Hepatic stellate cell (primary cell): ENCODE results near the gene PRPF40A.

Experiments used
- DNase-seq: peaks from one replicate; pipeline ENCODE4 v3.0.0; 2011; ENCODE audit warnings: low spot score

PRPF40A gene

DNA sequence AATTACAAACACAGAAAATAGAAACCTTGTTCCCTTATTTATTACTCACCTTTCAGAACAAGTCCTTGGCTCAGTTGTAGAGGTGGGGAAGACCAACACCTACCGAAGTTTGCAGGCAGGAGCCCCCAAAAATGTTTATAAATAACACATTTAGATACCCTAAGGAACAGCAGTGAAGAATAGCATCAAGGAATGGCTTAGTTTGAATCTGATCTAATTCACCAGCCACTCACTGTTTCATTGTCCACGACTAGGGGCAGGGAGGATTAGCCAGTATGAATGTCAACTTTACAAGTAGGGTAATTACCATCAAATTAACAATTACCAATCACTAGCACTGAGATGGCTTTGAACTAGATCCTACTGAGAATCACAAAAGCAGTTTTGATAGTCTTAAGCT lies 65.4 kb downstream of the PRPF40A start:
- no peak for DNase-seq

- DNase-seq, result no peak
Measured at GRCh38 chr2:152650768-152651371, 66.4 kb downstream of the PRPF40A start.

DNA sequence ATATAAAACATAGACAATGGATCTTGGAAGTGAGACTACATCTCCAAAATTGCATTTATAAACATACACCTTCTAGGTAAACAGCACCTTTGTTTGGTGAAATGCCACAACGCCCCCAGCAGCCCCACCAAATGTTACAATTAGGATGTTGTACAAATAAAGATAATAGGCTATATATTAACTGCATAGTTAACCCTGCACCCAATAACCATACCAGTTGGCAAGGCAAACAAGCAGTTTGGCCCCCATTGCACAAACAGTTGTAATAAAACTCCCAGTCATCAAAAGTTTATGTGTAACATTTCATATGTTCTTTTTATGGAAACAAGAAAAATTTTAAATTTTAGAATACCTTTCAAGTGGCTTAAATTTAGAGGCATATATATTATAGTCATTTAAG lies 67.3 kb downstream of the PRPF40A start:
- no peak for DNase-seq

- no peak for DNase-seq
Measured at GRCh38 chr2:152648336-152648735, 68.9 kb downstream of the PRPF40A start.

DNA sequence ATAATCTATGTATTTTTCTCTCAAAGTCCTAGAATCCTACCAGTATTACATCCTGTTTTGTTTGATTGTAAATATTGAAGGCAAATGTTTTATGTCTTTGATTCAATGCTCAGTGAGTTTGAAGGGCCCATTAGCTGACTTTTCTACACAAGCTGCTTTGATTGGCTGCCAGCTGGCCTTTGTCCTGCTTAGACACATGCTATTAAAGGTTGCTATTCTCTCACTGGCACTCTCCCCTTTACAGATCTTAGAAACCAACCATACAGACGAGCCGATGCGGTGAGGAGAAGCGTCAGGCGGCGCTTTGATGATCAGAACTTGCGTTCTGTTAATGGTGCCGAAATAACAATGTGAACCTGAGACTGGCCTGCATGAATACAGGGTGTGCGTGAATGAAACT lies 69.7 kb downstream of the PRPF40A start:
- DNase-seq, result no peak

DNA sequence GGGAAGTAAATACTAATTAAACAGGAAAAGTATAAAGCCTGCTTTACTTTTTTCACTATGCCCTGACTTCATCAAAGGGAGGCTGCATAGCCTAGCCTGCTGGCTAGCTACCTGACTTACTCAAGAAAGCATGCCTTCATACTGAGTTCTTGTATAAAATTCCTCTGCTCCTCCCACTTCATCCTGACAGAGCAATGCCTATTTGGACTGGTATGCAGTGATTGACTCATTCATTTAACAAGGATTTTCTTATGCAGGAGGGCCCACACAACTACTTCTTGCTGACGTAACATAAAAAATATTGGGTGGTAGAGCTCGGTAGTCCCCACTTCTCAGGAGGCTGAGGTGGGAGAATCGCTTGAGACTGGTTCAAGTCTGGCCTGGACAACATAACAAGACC lies 70.5 kb downstream of the PRPF40A start:
- DNase-seq, result peak; percentile 67

- no peak for DNase-seq
Measured at GRCh38 chr2:152646264-152646663, 71.0 kb downstream of the PRPF40A start.

DNA sequence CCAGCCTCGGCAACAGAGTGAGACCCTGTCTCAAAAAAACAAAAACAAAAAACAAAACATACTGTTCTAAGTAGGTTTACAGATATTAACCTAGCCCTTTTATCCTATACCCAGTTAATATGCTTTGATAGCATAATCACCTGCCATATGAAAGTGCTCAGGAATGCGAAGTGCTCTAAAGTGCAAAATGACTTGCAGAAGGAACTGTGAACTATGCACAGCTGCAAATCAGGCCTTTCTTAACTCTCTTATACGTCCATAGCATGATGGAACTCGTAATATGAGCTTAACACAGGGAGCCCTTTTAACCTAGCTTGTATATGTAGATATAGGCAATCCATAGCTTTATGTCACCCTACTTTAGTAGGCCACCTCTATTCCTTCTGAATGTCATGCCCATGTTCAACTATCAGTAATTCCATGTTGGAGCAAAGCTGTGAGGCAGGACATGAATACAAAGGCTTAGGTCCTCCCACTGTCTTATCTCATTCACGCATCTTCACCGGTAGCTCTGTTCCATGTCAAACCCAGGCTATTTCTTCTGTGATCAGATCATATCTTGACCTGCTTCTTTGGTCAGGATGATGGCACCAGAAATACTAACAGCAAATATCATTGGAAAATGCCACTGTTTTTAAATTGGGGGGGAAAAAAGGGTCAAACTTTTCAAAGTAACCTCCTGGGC lies 72.9 kb downstream of the PRPF40A start:
- no peak for DNase-seq

- no peak for DNase-seq
Measured at GRCh38 chr2:152638590-152638989, 78.7 kb downstream of the PRPF40A start.

DNA sequence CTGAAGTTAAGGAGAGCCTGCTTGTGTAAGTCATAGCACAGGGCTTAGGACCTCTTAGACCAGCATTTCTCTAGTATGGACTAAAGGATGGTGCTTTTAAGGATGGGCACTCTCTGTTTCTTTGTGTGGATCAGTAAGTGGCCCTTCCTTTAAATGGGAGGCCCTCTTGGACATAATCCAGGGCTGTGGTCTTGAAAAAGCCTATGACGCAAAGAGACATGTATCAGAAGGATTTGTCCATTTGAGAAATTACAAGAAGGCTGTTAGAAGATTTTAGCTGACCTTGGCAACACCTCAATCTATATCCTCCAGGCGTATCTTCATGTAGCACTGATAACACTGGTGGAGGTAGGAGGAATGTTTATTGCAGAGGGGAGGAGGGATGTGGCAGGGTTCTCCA lies 79.2 kb downstream of the PRPF40A start:
- no peak for DNase-seq

DNA sequence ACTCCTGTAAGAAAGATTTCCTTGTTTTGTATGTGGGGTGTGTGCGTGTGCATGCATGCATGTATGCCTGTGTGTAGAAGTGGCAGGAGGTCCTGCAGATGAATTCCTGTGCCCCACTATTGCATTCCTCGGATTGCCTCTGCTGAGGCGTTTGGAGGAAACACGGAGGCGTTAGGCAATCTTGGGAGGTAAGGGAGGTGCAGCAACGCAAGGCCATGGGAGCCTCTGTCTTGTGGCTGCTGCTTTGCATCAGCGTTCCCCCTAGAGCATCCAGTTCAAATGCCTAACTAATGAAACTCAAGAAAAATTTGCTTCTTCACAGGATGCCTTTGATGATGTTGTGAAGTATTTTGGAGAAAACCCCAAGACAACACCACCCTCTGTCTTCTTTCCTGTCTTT lies 80.0 kb downstream of the PRPF40A start:
- no peak for DNase-seq

GRCh38 chr2:152635635-152636298 lies 81.5 kb downstream of the PRPF40A start:
- peak; percentile 40 for DNase-seq

GRCh38 chr2:152632736-152633135 lies 84.5 kb downstream of the PRPF40A start:
- DNase-seq, result no peak

- DNase-seq, result no peak
Measured at GRCh38 chr2:152630466-152630865, 86.8 kb downstream of the PRPF40A start.

DNA sequence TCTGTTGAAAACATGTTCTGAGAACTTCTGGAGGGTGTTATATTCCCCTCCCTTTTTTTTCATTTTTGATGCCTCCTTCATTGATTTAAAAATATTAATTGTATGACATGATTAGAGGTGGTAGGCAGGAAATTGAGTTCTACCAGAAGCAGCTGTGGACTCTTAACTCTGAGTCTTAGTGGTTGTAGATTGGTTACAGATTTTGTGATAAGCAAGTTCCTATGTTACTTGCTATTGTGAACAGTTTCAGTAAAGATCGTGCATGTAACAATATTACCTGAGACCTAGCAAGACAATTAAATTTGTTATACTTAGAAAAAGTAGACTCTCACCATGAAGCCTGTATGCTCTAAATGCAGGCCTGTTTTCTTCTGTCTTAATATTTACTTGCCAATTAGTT lies 88.1 kb downstream of the PRPF40A start:
- no peak for DNase-seq

DNA sequence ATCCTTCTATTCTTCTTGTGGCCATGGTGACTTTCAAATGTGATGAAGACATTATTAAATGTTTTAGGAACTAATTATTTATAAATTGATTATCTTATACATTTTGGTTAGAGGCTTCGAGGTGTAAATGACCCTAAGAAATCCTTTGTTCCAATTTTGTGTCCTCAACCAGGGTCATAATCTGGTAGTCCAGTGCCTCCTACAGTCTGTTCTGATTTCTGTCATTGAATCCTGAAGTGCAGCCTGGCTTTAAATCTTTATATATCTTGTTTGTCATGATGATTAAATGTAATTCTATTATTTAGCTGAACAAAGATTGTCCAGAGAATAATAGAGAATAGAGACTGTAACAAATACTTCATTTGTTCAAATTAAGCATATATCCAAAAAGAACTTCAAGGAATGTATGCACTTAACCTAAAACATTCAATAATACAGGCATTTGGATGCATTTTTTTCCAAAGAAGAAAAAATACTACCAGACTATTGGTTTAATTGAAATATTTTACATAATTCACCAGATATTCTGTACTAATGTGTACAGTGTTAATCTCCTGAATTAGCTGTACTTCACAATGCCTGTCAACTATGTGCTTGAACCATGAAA lies 89.8 kb downstream of the PRPF40A start:
- DNase-seq, result peak; percentile 36

DNA sequence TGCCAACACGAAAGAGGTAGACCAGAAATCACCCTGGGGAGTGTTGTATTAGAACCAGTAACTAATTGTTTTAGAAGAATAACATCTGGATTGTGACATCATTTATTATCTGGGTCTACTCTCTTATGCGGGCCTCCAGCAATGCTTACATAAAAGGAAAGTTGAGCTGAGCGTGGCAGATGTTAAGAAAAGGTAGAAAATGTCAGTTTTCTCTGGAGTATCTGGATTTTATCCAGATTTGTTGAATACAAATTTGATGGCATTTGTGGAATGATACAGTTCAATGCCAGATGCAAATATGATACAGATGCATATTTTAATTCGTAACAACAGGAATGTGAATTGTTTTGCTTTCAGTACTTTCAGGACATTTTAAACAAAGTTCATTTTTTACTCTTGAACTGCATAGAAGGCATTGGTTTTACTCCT lies 90.3 kb downstream of the PRPF40A start:
- no peak for DNase-seq

GRCh38 chr2:152624805-152625204 lies 92.5 kb downstream of the PRPF40A start:
- DNase-seq, result no peak

GRCh38 chr2:152623775-152624174 lies 93.5 kb downstream of the PRPF40A start:
- no peak for DNase-seq

- DNase-seq, result no peak
Measured at GRCh38 chr2:152623076-152623740, 94.1 kb downstream of the PRPF40A start.

DNA sequence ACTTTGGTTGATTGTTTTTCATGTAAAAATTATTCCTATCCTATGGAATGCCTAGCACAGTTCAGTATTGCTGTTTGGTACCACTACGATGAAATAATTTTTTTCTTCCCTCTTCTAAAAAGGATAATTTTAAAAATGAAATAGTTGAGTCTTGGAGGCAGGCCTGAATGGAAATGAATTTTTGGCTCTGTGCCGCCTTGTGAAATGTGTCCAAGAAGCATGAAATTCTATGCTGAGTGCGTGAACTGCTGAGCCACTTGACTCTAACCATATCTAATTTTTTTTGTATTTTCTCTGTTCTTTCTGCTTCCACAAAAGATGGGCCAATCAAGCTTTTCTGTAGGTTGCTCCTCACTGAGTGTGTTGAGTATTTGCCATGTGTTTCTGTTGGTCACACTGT lies 95.0 kb downstream of the PRPF40A start:
- no peak for DNase-seq

GRCh38 chr2:152620985-152621384 lies 96.3 kb downstream of the PRPF40A start:
- DNase-seq, result no peak

DNA sequence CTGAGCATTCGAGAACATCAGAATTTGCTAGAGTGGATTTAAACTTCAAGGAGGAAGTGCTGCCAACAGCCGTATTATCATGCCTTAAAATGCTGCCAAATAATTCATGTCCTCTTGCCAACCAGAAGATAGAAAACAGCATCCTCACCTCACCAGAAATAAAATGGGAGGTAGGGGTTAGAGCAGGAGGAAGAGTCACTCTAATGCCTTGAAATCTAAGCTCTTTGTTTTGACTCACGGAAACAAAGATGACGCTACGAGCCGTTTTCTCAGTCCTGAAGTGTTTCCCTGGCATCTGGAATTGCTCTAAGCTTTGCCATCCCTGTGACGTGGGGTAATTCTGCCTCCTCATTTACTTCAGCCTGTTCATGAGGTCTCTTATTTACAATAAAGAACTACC lies 97.1 kb downstream of the PRPF40A start:
- no peak for DNase-seq
